Effector CD4-positive, alpha-beta T cell (primary cell): ENCODE measurements around the gene SPG21.

Source experiments
- DNase-seq: peaks from one replicate; pipeline ENCODE4 v3.0.0-alpha.2; 2020

SPG21 gene

GRCh38 chr15:64938192-64938591 lies 51.5 kb downstream of the SPG21 start:
- no peak for DNase-seq

GRCh38 chr15:64934023-64934422 lies 55.7 kb downstream of the SPG21 start:
- DNase-seq = no peak

DNA sequence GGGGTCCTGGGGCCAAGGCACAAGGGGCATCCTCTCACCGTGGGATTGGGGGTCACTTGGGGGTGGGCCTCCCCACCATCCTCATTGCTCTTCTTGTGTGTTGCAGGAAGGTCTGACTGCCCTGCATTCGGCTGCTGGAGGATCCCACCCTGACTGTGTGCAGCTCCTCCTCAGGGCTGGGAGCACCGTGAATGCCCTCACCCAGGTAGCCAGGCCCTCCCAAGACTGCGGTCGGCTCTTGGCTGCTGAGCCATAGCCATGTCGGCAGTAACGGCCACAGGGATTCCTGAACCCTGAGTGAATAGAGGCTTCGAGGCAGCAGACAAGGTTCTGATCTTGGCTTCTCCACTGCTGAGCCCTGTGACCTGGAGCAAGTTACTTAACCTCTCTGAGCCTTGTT lies 58.3 kb downstream of the SPG21 start:
- no peak for DNase-seq

GRCh38 chr15:64930778-64931371 lies 58.8 kb downstream of the SPG21 start:
- no peak for DNase-seq

- no peak for DNase-seq
These were observed 59.6 kb downstream of the SPG21 start for GRCh38 chr15:64930019-64930652.

GRCh38 chr15:64928626-64929220 lies 61.0 kb downstream of the SPG21 start:
- no peak for DNase-seq

GRCh38 chr15:64926661-64927060 lies 63.1 kb downstream of the SPG21 start:
- DNase-seq = no peak

DNA sequence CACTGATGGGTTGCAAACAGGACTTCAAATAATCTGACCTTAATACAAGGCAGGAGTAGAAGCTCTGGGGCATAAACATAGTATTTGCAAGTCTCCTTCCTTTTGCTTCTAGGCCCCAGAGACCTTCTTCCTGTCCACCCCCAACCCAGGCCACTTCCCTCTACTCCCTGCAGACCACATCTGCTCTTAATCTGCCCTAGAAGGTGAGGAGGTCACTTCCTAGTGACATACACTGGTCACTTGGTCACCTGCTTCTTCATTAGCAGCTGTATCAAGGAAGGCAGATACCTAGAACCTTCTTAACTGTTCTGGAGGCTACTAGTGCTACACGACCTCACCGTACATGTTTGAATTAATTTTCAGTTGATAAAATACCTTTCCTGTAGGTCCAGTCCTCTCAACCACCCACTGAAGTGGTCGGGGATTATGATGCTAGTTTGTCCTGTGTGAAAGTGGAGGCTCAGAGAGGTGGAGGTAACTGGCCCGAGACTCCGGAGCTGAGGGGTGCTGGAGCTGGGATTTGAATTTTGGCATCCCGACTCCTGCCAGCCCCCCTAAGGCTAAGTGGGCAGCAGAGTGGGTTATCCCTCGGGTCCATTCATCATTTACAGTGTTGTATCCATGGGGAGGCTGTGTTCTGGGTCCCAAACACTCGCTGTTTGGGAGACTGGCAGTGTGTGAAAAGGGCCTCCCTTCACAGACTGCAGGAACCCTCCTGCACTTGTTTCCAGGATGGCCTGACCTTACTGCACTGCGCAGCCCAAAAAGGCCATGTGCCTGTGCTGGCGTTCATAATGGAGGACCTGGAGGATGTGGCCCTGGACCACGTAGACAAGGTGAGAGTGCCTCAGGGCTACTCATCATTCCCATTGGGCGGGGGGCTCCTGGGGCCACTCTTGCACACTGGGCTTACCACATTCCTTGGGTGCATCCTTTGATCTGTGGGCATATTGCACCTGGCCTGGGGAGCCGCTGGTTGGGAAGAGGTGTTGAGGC lies 64.1 kb downstream of the SPG21 start:
- no peak for DNase-seq

GRCh38 chr15:64923546-64923945 lies 66.2 kb downstream of the SPG21 start:
- DNase-seq = no peak

- DNase-seq = no peak
These were observed 68.0 kb downstream of the SPG21 start for GRCh38 chr15:64921711-64922110.

DNA sequence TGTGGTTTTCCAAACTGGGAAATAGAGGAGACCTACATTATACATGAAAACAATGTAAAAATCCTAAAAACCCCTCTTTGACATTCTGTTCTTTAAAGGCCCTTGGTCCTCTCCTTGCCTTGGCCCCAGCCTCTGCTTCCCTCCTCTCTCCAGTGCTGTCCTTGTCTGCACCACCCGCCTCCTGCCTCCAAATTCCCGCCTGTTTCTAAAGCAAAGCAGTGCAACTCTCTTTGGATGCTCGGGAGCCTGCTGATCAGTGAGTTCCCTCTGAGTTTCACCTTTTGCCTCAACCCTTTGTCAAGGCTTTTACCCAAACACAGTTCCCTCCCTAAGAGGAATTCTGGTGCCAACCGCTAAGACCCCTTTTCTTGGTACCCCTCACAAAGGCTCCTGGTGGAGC lies 70.0 kb downstream of the SPG21 start:
- DNase-seq = no peak

DNA sequence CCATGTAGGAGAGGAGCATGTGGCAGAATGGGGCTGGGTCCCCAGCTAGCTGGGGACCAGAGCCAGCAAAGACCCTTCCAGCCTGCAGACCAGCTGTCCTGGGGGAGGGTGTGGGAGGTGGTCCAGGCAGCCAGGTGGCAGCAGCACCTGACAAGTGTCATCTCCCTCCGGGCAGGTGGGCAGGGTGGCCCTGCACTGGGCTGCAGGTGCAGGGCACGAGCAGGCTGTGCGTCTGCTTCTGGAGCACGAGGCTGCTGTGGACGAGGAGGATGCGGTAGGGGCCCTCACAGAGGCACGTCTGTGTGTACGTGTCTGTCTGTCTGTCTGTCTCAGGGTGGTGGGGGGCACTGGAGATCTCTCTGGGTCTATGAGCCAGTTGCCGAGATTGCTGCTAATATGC lies 72.5 kb downstream of the SPG21 start:
- DNase-seq = no peak

- DNase-seq = no peak
These were observed 73.3 kb downstream of the SPG21 start for GRCh38 chr15:64916365-64916764.

GRCh38 chr15:64915518-64916227 lies 74.0 kb downstream of the SPG21 start:
- DNase-seq = no peak
